Testis (tissue), 2 donors: ENCODE results near the gene CRHR1.

Experiments
- CTCF ChIP-seq, 3 experiments: fragments of 450-650 bp in 2 of 3; fragments of 200-600 bp in 1 of 3; sonication (generic) in 1 of 3; IDR thresholded peaks; one replicate each; pipeline ENCODE4 v1.5.1; 2016 to 2019; ENCODE audit warnings: antibody characterized with exemption in 3 of 3, mild to moderate bottlenecking in 2 of 3, moderate library complexity in 1 of 3
- POLR2A ChIP-seq: fragments of 450-650 bp; IDR thresholded peaks from one replicate; pipeline ENCODE4 v1.6.1; 2017; ENCODE audit warnings: antibody characterized with exemption, mild to moderate bottlenecking, moderate library complexity

- TF ChIP-seq CTCF (IDR thresholded peaks at IDR 0.05) (no peak), POLR2A (no peak)
These were observed 377 bp upstream of the CRHR1 start for GRCh38 chr17:45783593-45784292.
